Neural cell (in vitro differentiated cells): Measurements from ENCODE around the gene TYK2. TPM values are rescaled to one million over a fixed set of nuclear protein-coding genes. Genes with fewer than 3 reads are reported as not detected.

ENCODE experiments used
- H2AFZ ChIP-seq: fragments of 200-600, 300-800 bp; sonication (generic), shearing (Covaris generic); 2 replicates; pipeline ENCODE4 v1.6.0; 2014; ENCODE audit warnings: low read depth, mild to moderate bottlenecking, antibody characterized with exemption, low read length, moderate library complexity
- H3F3A ChIP-seq: fragments of 200-600 bp; shearing (Covaris generic); 2 replicates; pipeline ENCODE4 v1.6.1; 2016; ENCODE audit warnings: mild to moderate bottlenecking, moderate library complexity, mixed read lengths, antibody characterized with exemption, low read length; ENCODE audit not compliant: insufficient read depth, poor library complexity, severe bottlenecking
- H3K27ac ChIP-seq: fragments of 200-600, 300-800 bp; sonication (generic), shearing (Covaris generic); 2 replicates; pipeline ENCODE4 v1.5.1; 2014; ENCODE audit warnings: mild to moderate bottlenecking, low read length, moderate library complexity
- H3K27me3 ChIP-seq: fragments of 300-800, 200-600 bp; sonication (generic), shearing (Covaris generic); 2 replicates; pipeline ENCODE4 v1.6.0; 2014; ENCODE audit warnings: mild to moderate bottlenecking, low read depth, low read length, moderate library complexity; ENCODE audit not compliant: insufficient read depth
- H3K36me3 ChIP-seq: fragments of 300-800, 200-600 bp; sonication (generic), shearing (Covaris generic); 2 replicates; pipeline ENCODE4 v1.5.1; 2014; ENCODE audit warnings: mild to moderate bottlenecking, antibody characterized with exemption, low read length, moderate library complexity; ENCODE audit not compliant: insufficient read depth
- H3K4me2 ChIP-seq: fragments of 300-800, 200-600 bp; sonication (generic), shearing (Covaris generic); 2 replicates; pipeline ENCODE4 v1.6.0; 2014; ENCODE audit warnings: mild to moderate bottlenecking, low read length
- H3K4me3 ChIP-seq: fragments of 300-800, 200-600 bp; sonication (generic), shearing (Covaris generic); 2 replicates; pipeline ENCODE4 v1.5.1; 2014; ENCODE audit warnings: mild to moderate bottlenecking, low read length, moderate library complexity
- H3K79me2 ChIP-seq: fragments of 200-600 bp; shearing (Covaris generic); replicated peaks from 2 replicates; pipeline ENCODE4 v1.6.0; 2014; ENCODE audit warnings: mild to moderate bottlenecking, low read length, moderate library complexity; ENCODE audit not compliant: insufficient read depth
- H3K9ac ChIP-seq: fragments of 300-800, 200-600 bp; sonication (generic), shearing (Covaris generic); 2 replicates; pipeline ENCODE4 v1.6.1; 2016; ENCODE audit warnings: mild to moderate bottlenecking, low read length, mixed read lengths
- H3K9me2 ChIP-seq: fragments of 200-600 bp; shearing (Covaris generic); 2 replicates; pipeline ENCODE4 v1.6.1; 2016; ENCODE audit warnings: mild to moderate bottlenecking, low read length, mixed read lengths; ENCODE audit not compliant: insufficient read depth
- H3K9me3 ChIP-seq: fragments of 200-600, 300-800 bp; sonication (generic), shearing (Covaris generic); 2 replicates; pipeline ENCODE4 v1.6.1; 2016; ENCODE audit warnings: mild to moderate bottlenecking, mixed run types, low read length, moderate library complexity, mixed read lengths
- H4K20me1 ChIP-seq: fragments of 200-600 bp; shearing (Covaris generic); 2 replicates; pipeline ENCODE4 v1.6.1; 2016; ENCODE audit warnings: mild to moderate bottlenecking, mixed run types; ENCODE audit not compliant: insufficient read depth
- CTCF ChIP-seq: fragments of 450-650 bp; IDR thresholded peaks from 2 replicates; pipeline ENCODE4 v1.5.1; 2014; ENCODE audit warnings: antibody characterized with exemption, mild to moderate bottlenecking, moderate library complexity; ENCODE audit not compliant: poor library complexity, severe bottlenecking
- EP300 ChIP-seq: fragments of 450-650 bp; conservative IDR thresholded peaks from 2 replicates; pipeline ENCODE4 v1.6.1; 2014; ENCODE audit warnings: antibody characterized with exemption, mild to moderate bottlenecking, moderate library complexity; ENCODE audit not compliant: poor library complexity, severe bottlenecking
- EZH2 ChIP-seq: fragments of 200-600, 300-800 bp; shearing (Covaris generic), sonication (generic); IDR thresholded peaks from 2 replicates; pipeline ENCODE4 v1.6.1; 2014; ENCODE audit warnings: antibody characterized with exemption, low read length, borderline replicate concordance, mild to moderate bottlenecking; ENCODE audit not compliant: insufficient read depth, poor library complexity, severe bottlenecking
- MXI1 ChIP-seq: fragments of 450-650 bp; conservative IDR thresholded peaks from 2 replicates; pipeline ENCODE4 v1.6.1; 2014; ENCODE audit warnings: antibody characterized with exemption, mild to moderate bottlenecking; ENCODE audit not compliant: poor library complexity, severe bottlenecking
- POLR2AphosphoS5 ChIP-seq: IDR thresholded peaks from 2 replicates; pipeline ENCODE4 v1.6.1; 2012
- RAD21 ChIP-seq: fragments of 450-650 bp; conservative IDR thresholded peaks from 2 replicates; pipeline ENCODE4 v1.6.1; 2014; ENCODE audit warnings: antibody characterized with exemption, mild to moderate bottlenecking, moderate library complexity
- REST ChIP-seq: IDR thresholded peaks from 2 replicates; pipeline ENCODE4 v1.6.1; 2012; ENCODE audit warnings: borderline replicate concordance
- SMC3 ChIP-seq: fragments of 450-650 bp; conservative IDR thresholded peaks from 2 replicates; pipeline ENCODE4 v1.6.1; 2014; ENCODE audit warnings: antibody characterized with exemption, mild to moderate bottlenecking, moderate library complexity; ENCODE audit not compliant: poor library complexity
- TAF1 ChIP-seq: IDR thresholded peaks from 2 replicates; pipeline ENCODE4 v1.6.1; 2012; ENCODE audit warnings: low read depth
- polyA plus RNA-seq: library from polyadenylated mRNA; depleted of rRNA; stranded (reverse); fragments of >200 nt; gene quantifications from 2 replicates; pipeline ENCODE4 v1.2.3, GENCODE V29; 2014

Gene TYK2
- polyA plus RNA-seq, 1 donor from 2014 or later: 95.8 TPM

GRCh38 chr19:10363789-10364281, 16.5 kb downstream of the TYK2 start:
- H2AFZ ChIP-seq: no peak overlapping the region
- H3K27me3 ChIP-seq: no peaks in the 10 kb centered on the region
- TF ChIP-seq RAD21: no peak
- no peak for TF ChIP-seq SMC3
- TF ChIP-seq EP300: no peak
- no peak for TF ChIP-seq EZH2
- no peak for TF ChIP-seq REST
- no peak for TF ChIP-seq POLR2AphosphoS5
- TF ChIP-seq MXI1: no peak
- no peak for TF ChIP-seq CTCF
- TF ChIP-seq TAF1: no peak
- H3K4me2 ChIP-seq: no peak overlapping the region
- H3K9me3 ChIP-seq: no peaks in the 10 kb centered on the region
- no peaks in the 10 kb centered on the region for H4K20me1 ChIP-seq
- no peak overlapping the region for H3K9ac ChIP-seq
- no peaks in the 10 kb centered on the region for H3K9me2 ChIP-seq
- H3K36me3 ChIP-seq: no peaks in the 10 kb centered on the region
- no peak overlapping the region for H3K4me3 ChIP-seq
- H3K27ac ChIP-seq: no peak overlapping the region
- no peaks in the 10 kb centered on the region for H3F3A ChIP-seq
- no peaks in the 10 kb centered on the region for H3K79me2 ChIP-seq

- Histone ChIP-seq H3K4me2 (no peak overlapping the region), H3K9me2 (no peaks in the 10 kb centered on the region), H3K27ac (no peak overlapping the region), H3K27me3 (no peaks in the 10 kb centered on the region), H3K79me2 (no peaks in the 10 kb centered on the region), H4K20me1 (no peaks in the 10 kb centered on the region), H3K4me3 (no peak overlapping the region), H3K9me3 (no peaks in the 10 kb centered on the region), H3K36me3 (no peaks in the 10 kb centered on the region), H3F3A (no peaks in the 10 kb centered on the region), H3K9ac (no peak overlapping the region), H2AFZ (no peak overlapping the region)
- no peak for TF ChIP-seq RAD21
- TF ChIP-seq TAF1: no peak
- no peak for TF ChIP-seq REST
- TF ChIP-seq MXI1: no peak
- no peak for TF ChIP-seq POLR2AphosphoS5
- TF ChIP-seq EP300: no peak
- no peak for TF ChIP-seq SMC3
- no peak for TF ChIP-seq EZH2
- TF ChIP-seq CTCF: no peak
Measured at GRCh38 chr19:10362259-10362658, 18.1 kb downstream of the TYK2 start.
